Right lobe of liver (tissue), 4 donors: ENCODE measurements around the gene SGSM2.

Experiments
- CTCF ChIP-seq, 4 donors: fragments of 200-600 bp in 3 of 4; fragments of 450-650 bp in 1 of 4; IDR thresholded peaks; one replicate each; pipeline versions ENCODE4 v1.5.1 to v1.8.0; 2016 to 2022; ENCODE audit warnings: antibody characterized with exemption in 4 of 4, mild to moderate bottlenecking in 2 of 4
- POLR2A ChIP-seq: fragments of 450-650 bp; IDR thresholded peaks from one replicate; pipeline ENCODE4 v1.6.1; 2017; ENCODE audit warnings: antibody characterized with exemption, mild to moderate bottlenecking
- donor health status: DM: no; HTN: no; CAD: no.
- donor health status: DM: no; HTN: no; CAD: no.
- donor health status: DM: no; HTN: yes; CAD: no.

GRCh38 chr17:2331303-2331702, 6.0 kb upstream of the SGSM2 start:
- TF ChIP-seq CTCF (IDR thresholded peaks at IDR 0.05) (no peak), POLR2A (no peak)
